Activated CD8-positive, alpha-beta T cell treated with anti-CD3 and anti-CD28 coated beads for 36 hours (primary cell): ENCODE results near the gene HSP90AB1. TPM values are rescaled to one million over a fixed set of nuclear protein-coding genes. Genes with fewer than 3 reads are reported as not detected.

Experiments used
- ATAC-seq: fragments of 200-7000 bp; cut with Tn5 transposase; one replicate; pipeline ENCODE4 v1.10.0; 2021; ENCODE audit warnings: mild to moderate bottlenecking, moderate library complexity
- CTCF ChIA-PET: fragments of 350-600 bp; sonication (Branson Sonifier 250); formaldehyde crosslinking; loops from one replicate; lab custom pipeline; 2021; ENCODE audit warnings: antibody characterized with exemption; lab: Charles Lee
- POLR2A ChIA-PET: fragments of 350-600 bp; sonication (Branson Sonifier 250); formaldehyde crosslinking; loops from one replicate; lab custom pipeline; 2021; ENCODE audit warnings: antibody characterized with exemption; lab: Charles Lee
- DNase-seq: peaks from one replicate; pipeline ENCODE4 v3.0.0-alpha.2; 2020
- H3K27ac Mint-ChIP-seq: one replicate; pipeline ENCODE4 v1.8.0; 2021; ENCODE audit warnings: mild to moderate bottlenecking, mixed read lengths
- H3K27me3 Mint-ChIP-seq: one replicate; pipeline ENCODE4 v1.8.0; 2021; ENCODE audit warnings: mixed read lengths
- H3K36me3 Mint-ChIP-seq: one replicate; pipeline ENCODE4 v1.8.0; 2021; ENCODE audit warnings: low read depth, mixed read lengths
- H3K4me1 Mint-ChIP-seq: one replicate; pipeline ENCODE4 v1.8.0; 2021; ENCODE audit warnings: low read depth, mixed read lengths
- H3K4me3 Mint-ChIP-seq: one replicate; pipeline ENCODE4 v1.8.0; 2021; ENCODE audit warnings: mild to moderate bottlenecking, moderate library complexity, mixed read lengths
- H3K9me3 Mint-ChIP-seq: one replicate; pipeline ENCODE4 v1.8.0; 2021; ENCODE audit warnings: mixed read lengths
- intact Hi-C: fragments of 100-400 bp; cut with micrococcal nuclease; formaldehyde crosslinking; loops from one replicate; pipeline ENCODE4 v1.10.0; 2022
- total RNA-seq, 2 experiments: library from RNA; stranded (reverse); gene quantifications; one replicate each; pipeline ENCODE4 v1.2.3, GENCODE V29; 2021
- TF ChIP-seq, protein P1 (sequence below): fragments of 200-600 bp; IDR thresholded peaks from one replicate; pipeline ENCODE4 v1.8.0; 2022; ENCODE audit warnings: antibody characterized with exemption, mild to moderate bottlenecking

Gene HSP90AB1
- total RNA-seq, 2 experiments from 2014 or later: 2,124 to 2,130 TPM

DNA sequence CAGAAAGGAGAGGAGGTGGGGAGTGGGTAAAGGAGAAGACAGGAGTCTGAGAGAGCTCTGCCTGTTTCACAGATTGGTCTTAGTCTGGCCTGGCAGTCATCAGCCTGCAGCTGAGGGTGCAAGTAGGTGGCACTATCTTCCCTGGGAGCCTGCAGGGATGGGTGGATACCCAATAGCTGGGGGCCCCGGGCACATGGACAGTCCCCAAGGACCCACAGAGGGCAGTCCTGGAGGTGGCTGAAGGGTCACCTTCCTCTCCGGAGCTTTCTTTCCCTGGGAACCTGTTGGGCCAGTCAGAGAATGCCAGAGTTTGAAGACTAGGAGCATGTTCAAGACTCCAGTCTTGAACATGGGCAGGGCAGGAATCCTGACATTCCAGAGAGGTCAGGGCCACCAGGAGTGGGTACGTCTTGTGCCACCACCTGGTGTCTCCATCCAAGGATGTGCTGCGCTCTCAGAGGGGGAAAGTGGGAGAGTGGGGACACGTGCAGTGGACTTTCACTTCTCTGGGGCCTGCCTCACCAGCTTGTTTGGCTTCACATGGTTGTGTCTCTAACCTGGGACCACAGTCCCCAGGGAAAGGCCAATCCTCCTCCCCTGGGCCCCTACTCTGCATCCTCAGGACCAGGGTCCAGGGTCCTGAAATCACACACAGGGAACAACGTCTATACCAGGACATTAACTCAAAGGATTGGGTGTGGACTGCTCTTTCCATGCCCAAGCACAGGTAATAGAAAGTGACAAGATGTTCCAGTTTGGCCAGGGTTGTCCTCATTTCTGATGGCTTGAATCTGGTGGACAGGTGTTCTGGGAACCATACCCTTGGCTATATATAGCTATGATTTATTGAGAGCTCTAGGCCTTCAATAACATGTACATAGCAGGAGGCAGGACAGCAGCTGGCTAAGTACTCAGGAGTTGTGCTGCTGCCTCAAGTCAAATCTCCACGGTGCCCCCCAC lies 48.2 kb downstream of the HSP90AB1 start:
- no peak for ATAC-seq
- TF ChIP-seq, protein P1, sequence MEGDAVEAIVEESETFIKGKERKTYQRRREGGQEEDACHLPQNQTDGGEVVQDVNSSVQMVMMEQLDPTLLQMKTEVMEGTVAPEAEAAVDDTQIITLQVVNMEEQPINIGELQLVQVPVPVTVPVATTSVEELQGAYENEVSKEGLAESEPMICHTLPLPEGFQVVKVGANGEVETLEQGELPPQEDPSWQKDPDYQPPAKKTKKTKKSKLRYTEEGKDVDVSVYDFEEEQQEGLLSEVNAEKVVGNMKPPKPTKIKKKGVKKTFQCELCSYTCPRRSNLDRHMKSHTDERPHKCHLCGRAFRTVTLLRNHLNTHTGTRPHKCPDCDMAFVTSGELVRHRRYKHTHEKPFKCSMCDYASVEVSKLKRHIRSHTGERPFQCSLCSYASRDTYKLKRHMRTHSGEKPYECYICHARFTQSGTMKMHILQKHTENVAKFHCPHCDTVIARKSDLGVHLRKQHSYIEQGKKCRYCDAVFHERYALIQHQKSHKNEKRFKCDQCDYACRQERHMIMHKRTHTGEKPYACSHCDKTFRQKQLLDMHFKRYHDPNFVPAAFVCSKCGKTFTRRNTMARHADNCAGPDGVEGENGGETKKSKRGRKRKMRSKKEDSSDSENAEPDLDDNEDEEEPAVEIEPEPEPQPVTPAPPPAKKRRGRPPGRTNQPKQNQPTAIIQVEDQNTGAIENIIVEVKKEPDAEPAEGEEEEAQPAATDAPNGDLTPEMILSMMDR: no peak
- Mint-ChIP-seq H3K27me3 (peaks cover 49% of the 10 kb centered on the region), H3K4me1 (peaks cover 11% of the 10 kb centered on the region), H3K27ac (no peak overlapping the region), H3K4me3 (no peak overlapping the region), H3K9me3 (no peaks in the 10 kb centered on the region), H3K36me3 (peaks cover 3% of the 10 kb centered on the region)
- ChIA-PET POLR2A (interaction anchor here (1.2 to 3.2 kb wide), 5 partner anchors 10 to 140 kb away, joined by 3 to 12 read pairs (median 7); partner anchors contain the start of genes AARS2 and HSP90AB1), CTCF (interaction anchor here (0.9 to 5.3 kb wide), 9 partner anchors 10 to 44 kb away, joined by 3 to 36 read pairs (median 5); partner anchors contain the start of gene AARS2)
- intact Hi-C loops: no loop called here
- DNase-seq: no peak

- ChIA-PET CTCF (interaction anchor here (0.6 to 5.3 kb wide), 6 partner anchors 15 to 63 kb away, joined by 3 to 36 read pairs (median 7); partner anchors contain the start of gene AARS2), POLR2A (interaction anchor here (1.0 to 3.2 kb wide), 7 partner anchors 8 to 30 kb away, joined by 3 to 12 read pairs (median 5); no protein-coding TSS in a partner anchor)
- Mint-ChIP-seq H3K4me1 (peaks cover 11% of the 10 kb centered on the region), H3K27ac (peak overlapping the region; percentile 15), H3K27me3 (peaks cover 31% of the 10 kb centered on the region), H3K36me3 (peaks cover 12% of the 10 kb centered on the region), H3K4me3 (peak overlapping the region; percentile 53), H3K9me3 (no peaks in the 10 kb centered on the region)
- DNase-seq (peak; percentile 67), ATAC-seq (peak; percentile 90)
- intact Hi-C loops: no loop called here
- TF ChIP-seq, protein P1: no peak
These were observed 50.5 kb downstream of the HSP90AB1 start for GRCh38 chr6:44297063-44298038.

GRCh38 chr6:44298055-44298803 lies 51.3 kb downstream of the HSP90AB1 start:
- ChIA-PET CTCF (interaction anchor here (0.5 to 5.3 kb wide), 6 partner anchors 14 to 611 kb away, joined by 3 to 36 read pairs (median 4); partner anchors contain the start of gene AARS2), POLR2A (interaction anchor here (0.6 to 2.4 kb wide), 6 partner anchors 8 to 31 kb away, joined by 3 to 10 read pairs (median 4); no protein-coding TSS in a partner anchor)
- H3K36me3 Mint-ChIP-seq: peaks cover 15% of the 10 kb centered on the region
- peak overlapping the region; percentile 53 for H3K4me3 Mint-ChIP-seq
- peak overlapping the region; percentile 15 for H3K27ac Mint-ChIP-seq
- no peak for ATAC-seq
- H3K9me3 Mint-ChIP-seq: no peaks in the 10 kb centered on the region
- H3K4me1 Mint-ChIP-seq: peaks cover 11% of the 10 kb centered on the region
- peaks cover 28% of the 10 kb centered on the region for H3K27me3 Mint-ChIP-seq
- TF ChIP-seq, protein P1: no peak
- DNase-seq: no peak
- intact Hi-C loops: no loop called here

DNA sequence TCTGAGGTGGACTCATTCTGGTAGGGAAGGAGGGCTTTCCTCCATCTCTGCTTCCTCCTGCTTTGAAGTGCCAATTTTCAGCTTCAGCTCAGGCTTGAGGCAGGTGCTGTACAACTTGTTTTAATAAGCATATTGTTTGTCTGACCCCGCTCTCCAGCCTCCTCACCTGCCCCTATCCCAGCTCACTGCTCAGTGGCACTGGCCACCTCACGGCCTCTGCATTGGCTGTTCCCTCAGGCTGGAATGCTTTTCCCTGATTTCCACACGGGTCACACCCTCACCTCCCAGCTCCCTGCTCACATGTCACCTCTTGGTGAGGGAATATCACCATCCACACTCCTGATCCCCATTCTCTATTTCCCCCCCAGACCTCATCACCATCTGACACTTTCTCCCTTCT lies 52.0 kb downstream of the HSP90AB1 start:
- Mint-ChIP-seq H3K36me3 (peaks cover 19% of the 10 kb centered on the region), H3K4me1 (peaks cover 11% of the 10 kb centered on the region), H3K9me3 (no peaks in the 10 kb centered on the region), H3K27me3 (peaks cover 23% of the 10 kb centered on the region), H3K4me3 (no peak overlapping the region), H3K27ac (no peak overlapping the region)
- CTCF ChIA-PET: interaction anchor here (0.5 to 5.3 kb wide), 6 partner anchors 14 to 612 kb away, joined by 3 to 36 read pairs (median 4); partner anchors contain the start of gene AARS2
- POLR2A ChIA-PET: interaction anchor here (0.6 to 1.4 kb wide), 5 partner anchors 8 to 30 kb away, joined by 3 to 5 read pairs (median 3); no protein-coding TSS in a partner anchor
- ATAC-seq (no peak), DNase-seq (no peak)
- intact Hi-C loops: no loop called here
- TF ChIP-seq, protein P1: no peak
